Osteocyte (in vitro differentiated cells): ENCODE results near the gene DAPK1. TPM values are rescaled to one million over a fixed set of nuclear protein-coding genes. Genes with fewer than 3 reads are reported as not detected.

Experiments used
- DNase-seq: peaks from one replicate; pipeline ENCODE4 v3.0.0; 2021; ENCODE audit warnings: mixed read lengths; ENCODE audit not compliant: unreplicated experiment; ENCODE audit errors: extremely low spot score
- H3K27ac Mint-ChIP-seq: one replicate; pipeline ENCODE4 v1.8.0; 2021; ENCODE audit warnings: mild to moderate bottlenecking, mixed read lengths; ENCODE audit not compliant: unreplicated experiment
- H3K27me3 Mint-ChIP-seq: one replicate; pipeline ENCODE4 v1.8.0; 2021; ENCODE audit warnings: mixed read lengths; ENCODE audit not compliant: unreplicated experiment
- H3K36me3 Mint-ChIP-seq: one replicate; pipeline ENCODE4 v1.8.0; 2021; ENCODE audit warnings: mixed read lengths; ENCODE audit not compliant: unreplicated experiment
- H3K4me1 Mint-ChIP-seq: one replicate; pipeline ENCODE4 v1.8.0; 2021; ENCODE audit warnings: mixed read lengths; ENCODE audit not compliant: unreplicated experiment
- H3K4me3 Mint-ChIP-seq: one replicate; pipeline ENCODE4 v1.8.0; 2021; ENCODE audit warnings: mild to moderate bottlenecking, moderate library complexity, mixed read lengths; ENCODE audit not compliant: unreplicated experiment
- H3K9me3 Mint-ChIP-seq: one replicate; pipeline ENCODE4 v1.8.0; 2021; ENCODE audit warnings: mixed read lengths; ENCODE audit not compliant: unreplicated experiment
- total RNA-seq: library from RNA; stranded (reverse); gene quantifications from 2 replicates; pipeline ENCODE4 v1.2.1, GENCODE V29; 2021
- TF ChIP-seq, protein P1 (sequence below): fragments of 200-600 bp; sonication (generic); IDR thresholded peaks from 2 replicates; pipeline ENCODE4 v1.5.0; 2021; ENCODE audit warnings: antibody characterized with exemption, mild to moderate bottlenecking, moderate library complexity

Gene DAPK1
- total RNA-seq, 1 donor from 2014 or later, result 304 TPM

- Mint-ChIP-seq H3K36me3 (peaks cover 19% of the 10 kb centered on the region), H3K9me3 (no peaks in the 10 kb centered on the region), H3K4me3 (no peak overlapping the region), H3K27ac (peak overlapping the region; percentile 38), H3K27me3 (no peaks in the 10 kb centered on the region), H3K4me1 (peaks cover 51% of the 10 kb centered on the region)
- TF ChIP-seq, protein P1, sequence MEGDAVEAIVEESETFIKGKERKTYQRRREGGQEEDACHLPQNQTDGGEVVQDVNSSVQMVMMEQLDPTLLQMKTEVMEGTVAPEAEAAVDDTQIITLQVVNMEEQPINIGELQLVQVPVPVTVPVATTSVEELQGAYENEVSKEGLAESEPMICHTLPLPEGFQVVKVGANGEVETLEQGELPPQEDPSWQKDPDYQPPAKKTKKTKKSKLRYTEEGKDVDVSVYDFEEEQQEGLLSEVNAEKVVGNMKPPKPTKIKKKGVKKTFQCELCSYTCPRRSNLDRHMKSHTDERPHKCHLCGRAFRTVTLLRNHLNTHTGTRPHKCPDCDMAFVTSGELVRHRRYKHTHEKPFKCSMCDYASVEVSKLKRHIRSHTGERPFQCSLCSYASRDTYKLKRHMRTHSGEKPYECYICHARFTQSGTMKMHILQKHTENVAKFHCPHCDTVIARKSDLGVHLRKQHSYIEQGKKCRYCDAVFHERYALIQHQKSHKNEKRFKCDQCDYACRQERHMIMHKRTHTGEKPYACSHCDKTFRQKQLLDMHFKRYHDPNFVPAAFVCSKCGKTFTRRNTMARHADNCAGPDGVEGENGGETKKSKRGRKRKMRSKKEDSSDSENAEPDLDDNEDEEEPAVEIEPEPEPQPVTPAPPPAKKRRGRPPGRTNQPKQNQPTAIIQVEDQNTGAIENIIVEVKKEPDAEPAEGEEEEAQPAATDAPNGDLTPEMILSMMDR, result no peak
- DNase-seq, result peak; percentile 44
Observed at GRCh38 chr9:87556039-87556438, 58.4 kb downstream of the DAPK1 start.

DNA sequence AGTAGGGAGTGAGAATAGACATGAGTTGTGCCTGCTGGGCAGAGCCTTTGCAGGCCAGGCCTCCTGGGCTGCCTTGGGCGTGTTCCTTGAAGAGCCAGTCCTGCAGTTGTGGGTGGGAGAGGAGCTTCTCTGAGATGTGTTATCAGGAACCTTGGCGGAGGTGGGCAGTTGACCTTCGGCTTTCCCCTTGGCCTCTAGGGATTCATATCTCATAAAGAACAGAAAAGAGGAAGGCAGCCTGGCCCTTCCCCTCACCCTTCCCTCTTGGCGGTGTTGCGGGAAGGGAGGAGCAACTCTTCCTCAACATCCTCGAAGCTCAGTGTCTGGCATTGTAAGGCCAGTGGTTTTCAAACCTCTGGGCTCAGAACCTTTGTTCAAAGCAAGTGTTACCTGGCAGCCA, 59.2 kb downstream of the DAPK1 start:
- TF ChIP-seq, protein P1, result no peak
- peaks cover 17% of the 10 kb centered on the region for H3K36me3 Mint-ChIP-seq
- H3K4me1 Mint-ChIP-seq, result peaks cover 45% of the 10 kb centered on the region
- H3K9me3 Mint-ChIP-seq, result no peaks in the 10 kb centered on the region
- H3K4me3 Mint-ChIP-seq, result no peak overlapping the region
- H3K27ac Mint-ChIP-seq, result no peak overlapping the region
- no peaks in the 10 kb centered on the region for H3K27me3 Mint-ChIP-seq
- DNase-seq, result no peak

DNA sequence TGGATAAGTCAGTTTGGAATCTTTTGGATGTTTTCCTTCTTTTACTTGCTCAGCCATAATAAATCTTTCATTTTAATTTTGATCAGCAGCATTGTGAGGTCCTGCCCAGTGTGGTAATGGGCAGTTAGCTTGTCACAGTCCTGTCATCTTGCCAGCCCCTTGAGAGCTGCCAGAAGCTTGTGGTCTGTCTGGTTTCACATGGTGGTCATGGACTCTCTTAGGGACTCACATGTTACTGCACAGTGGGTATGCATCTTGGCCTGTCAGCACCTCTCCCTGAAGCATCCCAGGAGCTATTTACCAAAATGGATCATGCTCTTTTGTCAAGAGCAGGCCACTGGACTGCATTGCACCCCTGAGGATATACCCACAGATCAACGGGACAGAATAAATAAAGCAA, 60.3 kb downstream of the DAPK1 start:
- H3K27ac Mint-ChIP-seq, result peak overlapping the region; percentile 66
- no peaks in the 10 kb centered on the region for H3K9me3 Mint-ChIP-seq
- DNase-seq, result peak; percentile 51
- peaks cover 20% of the 10 kb centered on the region for H3K36me3 Mint-ChIP-seq
- no peaks in the 10 kb centered on the region for H3K27me3 Mint-ChIP-seq
- peaks cover 39% of the 10 kb centered on the region for H3K4me1 Mint-ChIP-seq
- TF ChIP-seq, protein P1, result no peak
- H3K4me3 Mint-ChIP-seq, result no peak overlapping the region

DNA sequence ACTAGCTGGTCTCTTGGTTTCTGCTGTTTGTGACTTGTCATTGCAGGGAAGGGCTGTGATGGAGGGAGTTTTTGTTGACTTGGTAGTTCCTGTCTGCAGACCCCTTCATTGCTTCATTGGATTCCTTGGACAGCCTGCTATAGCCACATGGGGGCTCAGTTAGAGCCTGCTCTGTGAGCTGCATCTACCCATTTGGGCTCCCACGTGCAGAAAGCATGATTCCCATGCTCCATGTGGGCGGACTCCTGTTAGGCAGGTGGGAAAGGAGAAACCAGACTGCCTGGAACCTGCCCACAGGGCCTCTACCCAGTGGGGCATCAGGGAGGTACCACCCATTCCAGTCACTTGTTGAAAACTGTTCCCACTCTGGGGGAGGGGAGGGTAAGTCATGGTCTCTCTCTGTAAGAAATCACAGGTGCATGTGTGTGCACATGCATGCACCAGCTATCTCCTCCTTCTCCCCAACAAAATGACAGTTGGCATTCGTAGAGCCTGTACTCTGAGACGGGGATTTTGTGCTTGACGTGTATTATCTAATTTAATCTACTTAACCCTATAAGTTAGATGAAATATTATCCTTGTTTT, 61.0 kb downstream of the DAPK1 start:
- Mint-ChIP-seq H3K4me3 (no peak overlapping the region), H3K4me1 (peaks cover 33% of the 10 kb centered on the region), H3K36me3 (peaks cover 24% of the 10 kb centered on the region), H3K27ac (no peak overlapping the region), H3K27me3 (no peaks in the 10 kb centered on the region), H3K9me3 (no peaks in the 10 kb centered on the region)
- DNase-seq, result no peak
- TF ChIP-seq, protein P1, result no peak

GRCh38 chr9:87562062-87562461, 64.4 kb downstream of the DAPK1 start:
- TF ChIP-seq, protein P1, result no peak
- Mint-ChIP-seq H3K9me3 (no peaks in the 10 kb centered on the region), H3K4me1 (peaks cover 40% of the 10 kb centered on the region), H3K36me3 (peaks cover 37% of the 10 kb centered on the region), H3K27me3 (no peaks in the 10 kb centered on the region), H3K27ac (no peak overlapping the region), H3K4me3 (no peak overlapping the region)
- no peak for DNase-seq
